Measurements from ENCODE around the gene SACS. TPM values are rescaled to one million over a fixed set of nuclear protein-coding genes. Genes with fewer than 3 reads are reported as not detected.

SACS gene
- total and polyA plus RNA-seq, 2 of the 8 experiments (the other 6 are each of a cell fraction or from before 2014, with no cell fraction given) = 11.0 to 54.2 TPM

- TF ChIP-seq USF2 (IDR thresholded peaks at IDR 0.05; ENCODE audit: low read length) (no peak), CEBPB (IDR thresholded peaks at IDR 0.05; ENCODE audit: low read depth, low read length) (no peak)
Observed at GRCh38 chr13:23436680-23437079, 3.2 kb upstream of the SACS start (continued).

All from H1 (cell line).